Cardiac fibroblast (primary cell): ENCODE measurements around the gene SMYD3.

ENCODE experiments used
- DNase-seq, 2 donors: peaks; one replicate each; pipeline versions ENCODE4 v3.0.0 to v3.0.0-alpha.2; 2010; ENCODE audit warnings: low read depth in 2 of 2
- H3K4me3 ChIP-seq, 2 donors: replicated peaks in 1 of 2; 1 replicate in 1 of 2; 2 replicates in 1 of 2; pipeline ENCODE4 v1.5.1; 2011; ENCODE audit warnings: low read depth in 2 of 2, low read length in 2 of 2, mild to moderate bottlenecking in 2 of 2, moderate library complexity in 1 of 2
- CTCF ChIP-seq: IDR thresholded peaks from one replicate; pipeline ENCODE4 v1.5.1; 2011; ENCODE audit warnings: low read depth, mild to moderate bottlenecking, low read length, inconsistent platforms

Gene SMYD3

GRCh38 chr1:246460406-246460805 is 46.7 kb downstream of the SMYD3 start:
- TF ChIP-seq CTCF, result no peak
- H3K4me3 ChIP-seq, result no peak overlapping the region
- DNase-seq, result peak in 1 of 2 donors; percentile 56

GRCh38 chr1:246459221-246459620 is 47.9 kb downstream of the SMYD3 start:
- TF ChIP-seq CTCF, result no peak

GRCh38 chr1:246455476-246455875 is 51.6 kb downstream of the SMYD3 start:
- TF ChIP-seq CTCF, result no peak
- DNase-seq, result no peak
- H3K4me3 ChIP-seq, result no peak overlapping the region

More at GRCh38 chr1:246459221-246459620, 47.9 kb downstream of the SMYD3 start:
- DNase-seq, result no peak
- H3K4me3 ChIP-seq, result no peak overlapping the region

- TF ChIP-seq CTCF, result no peak
- H3K4me3 ChIP-seq, result no peak overlapping the region
- DNase-seq, result no peak
Measured at GRCh38 chr1:246454655-246455054, 52.4 kb downstream of the SMYD3 start.

GRCh38 chr1:246450611-246451251 is 56.3 kb downstream of the SMYD3 start:
- peak; percentile 49 to 53 for DNase-seq
- H3K4me3 ChIP-seq, result no peak overlapping the region
- peak; percentile 55 for TF ChIP-seq CTCF

GRCh38 chr1:246448373-246448772 is 58.7 kb downstream of the SMYD3 start:
- DNase-seq, result no peak
- no peak for TF ChIP-seq CTCF
- no peak overlapping the region for H3K4me3 ChIP-seq

- peak in 1 of 2 donors; percentile 8 for DNase-seq
- TF ChIP-seq CTCF, result no peak
- H3K4me3 ChIP-seq, result no peak overlapping the region
Measured at GRCh38 chr1:246447501-246447900, 59.6 kb downstream of the SMYD3 start.
